MM.1S (cell line): Measurements from ENCODE around the gene ACP6.

Experiments
- DNase-seq: peaks from one replicate; pipeline ENCODE4 v3.0.0-alpha.2; 2015
- H2AFZ ChIP-seq: fragments of 300-600 bp; sonication (generic); 2 replicates; pipeline ENCODE4 v1.6.0; 2016; ENCODE audit warnings: antibody characterized with exemption, low read length
- H3F3A ChIP-seq: fragments of 300-600 bp; sonication (generic); 2 replicates; pipeline ENCODE4 v1.6.1; 2016; ENCODE audit warnings: mild to moderate bottlenecking, antibody characterized with exemption, low read length, moderate library complexity, mixed read lengths; ENCODE audit not compliant: insufficient read depth
- H3K27ac ChIP-seq: fragments of 300-600 bp; sonication (generic); 2 replicates; pipeline ENCODE4 v1.5.1; 2016; ENCODE audit warnings: mild to moderate bottlenecking, low read length
- H3K27me3 ChIP-seq: fragments of 300-600 bp; sonication (generic); replicated peaks from 2 replicates; pipeline ENCODE4 v1.6.0; 2016; ENCODE audit warnings: low read length; ENCODE audit not compliant: insufficient read depth
- H3K36me3 ChIP-seq: fragments of 300-600 bp; sonication (generic); replicated peaks from 2 replicates; pipeline ENCODE4 v1.6.1; 2016; ENCODE audit warnings: mild to moderate bottlenecking, low read length, mixed read lengths; ENCODE audit not compliant: insufficient read depth
- H3K4me1 ChIP-seq: fragments of 300-600 bp; sonication (generic); 2 replicates; pipeline ENCODE4 v1.6.1; 2016; ENCODE audit warnings: low read length, mixed read lengths
- H3K4me2 ChIP-seq: fragments of 300-600 bp; sonication (generic); 2 replicates; pipeline ENCODE4 v1.6.0; 2016; ENCODE audit warnings: low read depth, low read length
- H3K4me3 ChIP-seq: fragments of 300-600 bp; sonication (generic); 2 replicates; pipeline ENCODE4 v1.5.1; 2016; ENCODE audit warnings: low read length, mixed read lengths
- H3K79me2 ChIP-seq: fragments of 300-600 bp; sonication (generic); 2 replicates; pipeline ENCODE4 v1.6.1; 2016; ENCODE audit warnings: mixed run types, low read length, mixed read lengths
- H3K9ac ChIP-seq: fragments of 300-600 bp; sonication (generic); 2 replicates; pipeline ENCODE4 v1.6.1; 2016; ENCODE audit warnings: low read length, mixed read lengths
- H3K9me2 ChIP-seq: fragments of 300-600 bp; sonication (generic); replicated peaks from 2 replicates; pipeline ENCODE4 v1.6.1; 2016; ENCODE audit warnings: mild to moderate bottlenecking, low read length, mixed read lengths; ENCODE audit not compliant: insufficient read depth
- H3K9me3 ChIP-seq: fragments of 300-600 bp; sonication (generic); replicated peaks from 2 replicates; pipeline ENCODE4 v1.6.1; 2016; ENCODE audit warnings: mild to moderate bottlenecking, low read length, mixed read lengths; ENCODE audit not compliant: insufficient read depth
- H4K20me1 ChIP-seq: fragments of 300-600 bp; sonication (generic); 2 replicates; pipeline ENCODE4 v1.6.1; 2016; ENCODE audit warnings: mild to moderate bottlenecking, low read length, moderate library complexity, mixed read lengths; ENCODE audit not compliant: insufficient read depth
- CTCF ChIP-seq: fragments of 300-600 bp; sonication (generic); IDR thresholded peaks from 2 replicates; pipeline ENCODE4 v1.5.1; 2016; ENCODE audit warnings: antibody characterized with exemption, low read length, mixed read lengths
- EZH2 ChIP-seq: fragments of 300-600 bp; sonication (generic); optimal IDR thresholded peaks from 2 replicates; pipeline ENCODE3; 2017; ENCODE audit warnings: low read depth, mild to moderate bottlenecking, antibody characterized with exemption, low read length, mixed read lengths
- EZH2phosphoT487 ChIP-seq: fragments of 300-600 bp; sonication (generic); IDR thresholded peaks from 2 replicates; pipeline ENCODE4 v1.6.1; 2018; ENCODE audit warnings: antibody characterized with exemption, low read length

ACP6 gene

GRCh38 chr1:147654511-147654910, 15.8 kb downstream of the ACP6 start:
- no peak for DNase-seq
- no peaks in the 10 kb centered on the region for H3K4me1 ChIP-seq
- H3K36me3 ChIP-seq = no peaks in the 10 kb centered on the region; the same call in 1 of the 2 replicates
- H4K20me1 ChIP-seq = no peaks in the 10 kb centered on the region
- no peak overlapping the region for H3K9ac ChIP-seq
- no peaks in the 10 kb centered on the region for H3K27me3 ChIP-seq
- no peaks in the 10 kb centered on the region for H3K9me2 ChIP-seq
- H3K79me2 ChIP-seq = no peaks in the 10 kb centered on the region
- TF ChIP-seq CTCF = no peak
- TF ChIP-seq EZH2 = no peak
- no peak for TF ChIP-seq EZH2phosphoT487
- H3K4me2 ChIP-seq = no peak overlapping the region
- H3K27ac ChIP-seq = no peak overlapping the region
- no peaks in the 10 kb centered on the region for H3K9me3 ChIP-seq
- no peak overlapping the region for H3K4me3 ChIP-seq
- H2AFZ ChIP-seq = no peak overlapping the region
- no peaks in the 10 kb centered on the region for H3F3A ChIP-seq

GRCh38 chr1:147652306-147652705, 18.0 kb downstream of the ACP6 start:
- Histone ChIP-seq H2AFZ (no peak overlapping the region), H3K27ac (no peak overlapping the region), H3K27me3 (no peaks in the 10 kb centered on the region), H3K4me1 (no peaks in the 10 kb centered on the region), H3K36me3 (no peaks in the 10 kb centered on the region; the same call in 1 of the 2 replicates), H3K9ac (no peak overlapping the region), H3K9me2 (no peaks in the 10 kb centered on the region), H3K9me3 (no peaks in the 10 kb centered on the region), H3K4me3 (no peak overlapping the region), H3K4me2 (no peak overlapping the region), H3K79me2 (no peaks in the 10 kb centered on the region), H4K20me1 (no peaks in the 10 kb centered on the region), H3F3A (no peaks in the 10 kb centered on the region)
- TF ChIP-seq EZH2 = no peak
- TF ChIP-seq EZH2phosphoT487 = no peak
- TF ChIP-seq CTCF = no peak
- DNase-seq = no peak

GRCh38 chr1:147651466-147651865, 18.9 kb downstream of the ACP6 start:
- Histone ChIP-seq H3F3A (no peaks in the 10 kb centered on the region), H3K4me2 (no peak overlapping the region), H3K4me1 (no peaks in the 10 kb centered on the region), H3K9me3 (no peaks in the 10 kb centered on the region), H2AFZ (no peak overlapping the region), H3K36me3 (no peaks in the 10 kb centered on the region; the same call in 1 of the 2 replicates), H3K4me3 (no peak overlapping the region), H3K9me2 (no peaks in the 10 kb centered on the region), H3K9ac (no peak overlapping the region), H4K20me1 (no peaks in the 10 kb centered on the region), H3K27ac (no peak overlapping the region), H3K79me2 (no peaks in the 10 kb centered on the region), H3K27me3 (no peaks in the 10 kb centered on the region)
- no peak for DNase-seq
- TF ChIP-seq CTCF (no peak), EZH2 (no peak), EZH2phosphoT487 (no peak)
